Left kidney (tissue), 2 donors: ENCODE results near the gene RAB4A. TPM values are rescaled to one million over a fixed set of nuclear protein-coding genes. Genes with fewer than 3 reads are reported as not detected.
"Not testable (repeated sequence)": the region's sequence is repeated elsewhere in the genome, so short reads cannot be mapped to it uniquely, and the experiment has no call there.

Experiments
- DNase-seq: peaks from one replicate; pipeline ENCODE4 v3.0.0-alpha.2; 2013
- polyA plus RNA-seq: library from polyadenylated mRNA; unstranded; fragments of 120-200 nt; gene quantifications from one replicate; pipeline ENCODE4 v1.2.1, GENCODE V29; 2013; ENCODE audit not compliant: insufficient read length

Gene RAB4A
- polyA plus RNA-seq, 1 donor, result 49.4 TPM

- DNase-seq, result no peak
Measured at GRCh38 chr1:229268505-229268904, 2.4 kb upstream of the RAB4A start.

- DNase-seq, result peak; percentile 27
Measured at GRCh38 chr1:229271448-229272159, 693 bp downstream of the RAB4A start.

- DNase-seq, result no peak
Measured at GRCh38 chr1:229272164-229273158, 1.6 kb downstream of the RAB4A start.

- DNase-seq, result no peak
Measured at GRCh38 chr1:229273507-229274232, 2.8 kb downstream of the RAB4A start.

GRCh38 chr1:229275005-229275404 is 4.1 kb downstream of the RAB4A start:
- no peak for DNase-seq

GRCh38 chr1:229278120-229278741 is 7.3 kb downstream of the RAB4A start:
- DNase-seq, result no peak

- DNase-seq, result no peak
Measured at GRCh38 chr1:229279242-229279641, 8.3 kb downstream of the RAB4A start.

GRCh38 chr1:229280037-229280828 is 9.3 kb downstream of the RAB4A start:
- no peak for DNase-seq

- DNase-seq, result no peak
Measured at GRCh38 chr1:229280921-229281320, 10.0 kb downstream of the RAB4A start.

- no peak for DNase-seq
Measured at GRCh38 chr1:229281339-229281926, 10.5 kb downstream of the RAB4A start.

- DNase-seq, result no peak
Measured at GRCh38 chr1:229282295-229282823, 11.4 kb downstream of the RAB4A start.

- no peak for DNase-seq
Measured at GRCh38 chr1:229283183-229283611, 12.3 kb downstream of the RAB4A start.

- DNase-seq, result no peak
Measured at GRCh38 chr1:229284887-229285286, 14.0 kb downstream of the RAB4A start.

- no peak for DNase-seq
Measured at GRCh38 chr1:229285440-229285839, 14.5 kb downstream of the RAB4A start.

- no peak for DNase-seq
Measured at GRCh38 chr1:229286099-229286766, 15.3 kb downstream of the RAB4A start.

GRCh38 chr1:229287267-229287666 is 16.4 kb downstream of the RAB4A start:
- DNase-seq, result no peak

- DNase-seq, result no peak
Measured at GRCh38 chr1:229288516-229288915, 17.6 kb downstream of the RAB4A start.

- DNase-seq, result not testable (repeated sequence)
Measured at GRCh38 chr1:229291686-229292085, 20.8 kb downstream of the RAB4A start.

GRCh38 chr1:229293528-229294204 is 22.8 kb downstream of the RAB4A start:
- DNase-seq, result no peak
